ENCODE measurements around the gene GFI1. TPM values are rescaled to one million over a fixed set of nuclear protein-coding genes. Genes with fewer than 3 reads are reported as not detected.

The GFI1 gene
- total RNA-seq, 6 donors from 2014 or later, result 2.0 to 7.3 (median 4.0) TPM

GRCh38 chr1:92488832-92489231 is 2.1 kb upstream of the GFI1 start:
- DNase-seq, result no peak
- Histone ChIP-seq H3K36me3 (no peaks in the 10 kb centered on the region), H3K27me3 (peaks cover 0 to 31% (median 10%) of the 10 kb centered on the region in 4 donors), H3K9me3 (no peaks in the 10 kb centered on the region), H3K4me3 (no peak overlapping the region), H3K4me1 (peaks cover 30 to 34% (median 31%) of the 10 kb centered on the region in 4 donors), H3K27ac (no peak overlapping the region)
- ATAC-seq (ENCODE audit: low FRiP score in 2 of 2), result no peak
- 63 to 77% methylated on average over 3 of the region's 3 CpGs for WGBS, 2 donors
- TF ChIP-seq, protein P1, sequence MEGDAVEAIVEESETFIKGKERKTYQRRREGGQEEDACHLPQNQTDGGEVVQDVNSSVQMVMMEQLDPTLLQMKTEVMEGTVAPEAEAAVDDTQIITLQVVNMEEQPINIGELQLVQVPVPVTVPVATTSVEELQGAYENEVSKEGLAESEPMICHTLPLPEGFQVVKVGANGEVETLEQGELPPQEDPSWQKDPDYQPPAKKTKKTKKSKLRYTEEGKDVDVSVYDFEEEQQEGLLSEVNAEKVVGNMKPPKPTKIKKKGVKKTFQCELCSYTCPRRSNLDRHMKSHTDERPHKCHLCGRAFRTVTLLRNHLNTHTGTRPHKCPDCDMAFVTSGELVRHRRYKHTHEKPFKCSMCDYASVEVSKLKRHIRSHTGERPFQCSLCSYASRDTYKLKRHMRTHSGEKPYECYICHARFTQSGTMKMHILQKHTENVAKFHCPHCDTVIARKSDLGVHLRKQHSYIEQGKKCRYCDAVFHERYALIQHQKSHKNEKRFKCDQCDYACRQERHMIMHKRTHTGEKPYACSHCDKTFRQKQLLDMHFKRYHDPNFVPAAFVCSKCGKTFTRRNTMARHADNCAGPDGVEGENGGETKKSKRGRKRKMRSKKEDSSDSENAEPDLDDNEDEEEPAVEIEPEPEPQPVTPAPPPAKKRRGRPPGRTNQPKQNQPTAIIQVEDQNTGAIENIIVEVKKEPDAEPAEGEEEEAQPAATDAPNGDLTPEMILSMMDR (IDR thresholded peaks at IDR 0.05), result no peak
- TF ChIP-seq POLR2A (IDR thresholded peaks at IDR 0.05) (no peak), POLR2AphosphoS5 (IDR thresholded peaks at IDR 0.05) (no peak), EP300 (IDR thresholded peaks at IDR 0.05) (no peak)

- 47 to 55% methylated on average over 3 of the region's 3 CpGs for WGBS, 2 donors
- Histone ChIP-seq H3K27me3 (peaks cover 0 to 35% (median 14%) of the 10 kb centered on the region in 4 donors), H3K4me3 (no peak overlapping the region), H3K27ac (no peak overlapping the region), H3K9me3 (no peaks in the 10 kb centered on the region), H3K36me3 (no peaks in the 10 kb centered on the region), H3K4me1 (peaks cover 35 to 38% (median 35%) of the 10 kb centered on the region in 4 donors)
- ATAC-seq (ENCODE audit: low FRiP score in 2 of 2) (no peak), DNase-seq (no peak)
- TF ChIP-seq POLR2AphosphoS5 (IDR thresholded peaks at IDR 0.05) (no peak), POLR2A (IDR thresholded peaks at IDR 0.05) (no peak), EP300 (IDR thresholded peaks at IDR 0.05) (no peak)
- TF ChIP-seq, protein P1 (IDR thresholded peaks at IDR 0.05), result no peak
These were observed 1.7 kb upstream of the GFI1 start for GRCh38 chr1:92488416-92488815.

- TF ChIP-seq EP300 (IDR thresholded peaks at IDR 0.05), result no peak
- no peak for TF ChIP-seq POLR2A (IDR thresholded peaks at IDR 0.05)
- TF ChIP-seq, protein P1 (IDR thresholded peaks at IDR 0.05), result no peak
- TF ChIP-seq POLR2AphosphoS5 (IDR thresholded peaks at IDR 0.05), result no peak
- ATAC-seq (ENCODE audit: low FRiP score in 2 of 2), result no peak
- peaks cover 0 to 45% (median 20%) of the 10 kb centered on the region in 4 donors for H3K27me3 ChIP-seq
- H3K27ac ChIP-seq, result peak overlapping the region in 3 of 4 donors; percentile 70 to 85 (median 75)
- H3K4me1 ChIP-seq, result peaks cover 47 to 51% (median 48%) of the 10 kb centered on the region in 4 donors
- peak overlapping the region in 3 of 4 donors; percentile 54 to 57 (median 54) for H3K4me3 ChIP-seq
- no peaks in the 10 kb centered on the region for H3K9me3 ChIP-seq
- WGBS, 2 donors, result 57 to 70% methylated on average over 7 of the region's 7 CpGs
- no peaks in the 10 kb centered on the region for H3K36me3 ChIP-seq
- no peak for DNase-seq
These were observed 417 bp upstream of the GFI1 start for GRCh38 chr1:92487078-92487605.

DNA sequence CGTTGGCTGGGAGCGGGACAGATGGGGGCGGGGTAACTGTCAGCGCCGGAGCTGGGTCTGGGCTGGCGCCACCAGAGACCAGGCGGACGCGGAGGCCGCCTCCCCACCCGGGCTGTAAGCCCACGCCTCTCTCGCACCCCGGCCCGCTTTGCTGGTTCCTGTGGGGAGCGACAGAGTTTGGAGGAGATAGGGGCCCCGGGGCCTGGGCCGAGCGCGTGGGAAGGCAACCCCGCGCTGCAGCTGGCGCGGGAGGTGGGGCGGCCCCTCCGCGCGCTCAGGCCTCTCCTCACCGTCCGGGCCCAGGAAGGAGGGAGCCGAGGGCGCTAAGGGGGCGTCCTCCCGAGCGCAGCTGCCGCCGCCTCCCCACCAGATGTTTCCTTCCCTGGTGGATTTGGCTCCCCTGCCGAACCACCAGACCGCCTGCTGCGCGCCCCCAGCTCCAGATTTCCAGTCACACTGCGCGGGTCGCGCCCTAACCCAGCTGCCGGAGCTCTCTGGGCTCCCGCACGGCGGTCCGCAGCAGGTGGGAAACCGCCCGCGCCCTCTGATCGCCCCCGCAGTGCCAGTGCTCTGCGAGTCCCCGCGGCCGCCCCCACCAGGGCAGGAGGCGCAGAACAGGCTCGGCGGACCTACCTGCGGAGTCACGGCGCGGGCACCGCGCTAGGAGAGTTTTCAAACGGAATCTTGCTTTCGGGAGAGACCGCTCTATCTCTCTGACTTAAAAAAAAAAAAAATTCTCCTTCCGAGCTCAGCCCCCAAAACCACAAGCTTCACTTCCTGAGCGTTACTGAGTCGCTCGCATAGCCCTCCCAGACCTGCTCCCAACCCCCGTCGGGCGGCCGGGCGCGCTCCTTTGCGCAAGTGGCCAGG is 1.1 kb downstream of the GFI1 start:
- Histone ChIP-seq H3K27ac (peak overlapping the region; percentile 64 to 85 (median 72)), H3K4me1 (peaks cover 63 to 66% (median 63%) of the 10 kb centered on the region in 4 donors), H3K36me3 (no peaks in the 10 kb centered on the region), H3K27me3 (peaks cover 0 to 56% (median 27%) of the 10 kb centered on the region in 4 donors), H3K9me3 (no peaks in the 10 kb centered on the region), H3K4me3 (peak overlapping the region; percentile 28 to 57 (median 54))
- TF ChIP-seq POLR2A (IDR thresholded peaks at IDR 0.05), result peak in 1 of 4 donors; percentile 30
- TF ChIP-seq, protein P1 (IDR thresholded peaks at IDR 0.05), result peak in 5 of 6 experiments; percentile 17 to 32 (median 30)
- TF ChIP-seq EP300 (IDR thresholded peaks at IDR 0.05), result no peak
- WGBS, 2 donors, result 1 to 4% methylated on average over 31 to 46 of the region's 82 CpGs
- ATAC-seq (ENCODE audit: low FRiP score in 2 of 2) (peak; percentile 29 to 41), DNase-seq (peak; percentile 69 to 92)
